GM12872 (cell line): Measurements from ENCODE around the gene TMEM238.

ENCODE experiments used
- TF ChIP-seq, protein P1 (sequence below): IDR thresholded peaks from 3 replicates; pipeline ENCODE4 v1.5.1; 2011; ENCODE audit warnings: low read depth, mild to moderate bottlenecking, low read length, moderate library complexity; ENCODE audit not compliant: insufficient read depth

The TMEM238 gene

DNA sequence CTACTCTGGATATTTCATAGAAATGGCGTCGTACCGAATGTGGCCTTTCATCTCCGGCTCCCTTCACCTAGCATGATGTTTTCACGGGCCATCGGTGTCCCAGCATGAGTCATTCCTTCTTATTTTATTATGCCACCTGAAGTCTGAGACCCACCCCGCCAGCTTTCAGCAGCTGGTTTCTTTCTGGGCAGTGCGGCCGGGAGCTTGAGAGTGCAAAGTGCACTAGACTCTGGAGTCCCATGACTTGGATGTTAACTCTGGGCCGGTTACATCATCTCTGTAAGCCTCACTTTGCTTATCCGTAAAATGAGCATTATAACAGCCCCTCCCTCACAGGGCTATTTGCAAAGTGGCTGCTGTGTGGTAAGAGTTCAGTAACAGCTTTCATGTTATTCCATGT, 50.2 kb downstream of the TMEM238 start:
- TF ChIP-seq, protein P1, sequence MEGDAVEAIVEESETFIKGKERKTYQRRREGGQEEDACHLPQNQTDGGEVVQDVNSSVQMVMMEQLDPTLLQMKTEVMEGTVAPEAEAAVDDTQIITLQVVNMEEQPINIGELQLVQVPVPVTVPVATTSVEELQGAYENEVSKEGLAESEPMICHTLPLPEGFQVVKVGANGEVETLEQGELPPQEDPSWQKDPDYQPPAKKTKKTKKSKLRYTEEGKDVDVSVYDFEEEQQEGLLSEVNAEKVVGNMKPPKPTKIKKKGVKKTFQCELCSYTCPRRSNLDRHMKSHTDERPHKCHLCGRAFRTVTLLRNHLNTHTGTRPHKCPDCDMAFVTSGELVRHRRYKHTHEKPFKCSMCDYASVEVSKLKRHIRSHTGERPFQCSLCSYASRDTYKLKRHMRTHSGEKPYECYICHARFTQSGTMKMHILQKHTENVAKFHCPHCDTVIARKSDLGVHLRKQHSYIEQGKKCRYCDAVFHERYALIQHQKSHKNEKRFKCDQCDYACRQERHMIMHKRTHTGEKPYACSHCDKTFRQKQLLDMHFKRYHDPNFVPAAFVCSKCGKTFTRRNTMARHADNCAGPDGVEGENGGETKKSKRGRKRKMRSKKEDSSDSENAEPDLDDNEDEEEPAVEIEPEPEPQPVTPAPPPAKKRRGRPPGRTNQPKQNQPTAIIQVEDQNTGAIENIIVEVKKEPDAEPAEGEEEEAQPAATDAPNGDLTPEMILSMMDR, result no peak
